Mononuclear cell (primary cell): ENCODE data around the gene HSFX2. TPM values are rescaled to one million over a fixed set of nuclear protein-coding genes. Genes with fewer than 3 reads are reported as not detected.
"Not testable (repeated sequence)": the region's sequence is repeated elsewhere in the genome, so short reads cannot be mapped to it uniquely, and the experiment has no call there.

Experiments
- H3K27me3 ChIP-seq: 2 replicates; pipeline ENCODE4 v1.6.0; 2011; ENCODE audit warnings: low read length, control low read depth; ENCODE audit not compliant: insufficient read depth
- H3K4me1 ChIP-seq: 2 replicates; pipeline ENCODE4 v1.5.1; 2011; ENCODE audit warnings: mild to moderate bottlenecking, low read length, control low read depth; ENCODE audit not compliant: insufficient read depth
- H3K4me3 ChIP-seq: 2 replicates; pipeline ENCODE4 v1.5.1; 2011; ENCODE audit warnings: mild to moderate bottlenecking, low read length, moderate library complexity
- H3K9me3 ChIP-seq: 2 replicates; pipeline ENCODE4 v1.5.1; 2011; ENCODE audit warnings: low read depth, mild to moderate bottlenecking, control low read depth, low read length
- total RNA-seq: library from RNA; depleted of rRNA; stranded (reverse); fragments of >200 nt; gene quantifications from one replicate; pipeline ENCODE4 v1.2.3, GENCODE V29; 2012

Gene HSFX2
- 0.21 TPM for total RNA-seq

GRCh38 chrX:149595214-149595613, at the start of gene HSFX2:
TSS of gene HSFX2 (minus strand) at chrX:149595314. CDS start at chrX:149594700, 614 bp downstream.
- H3K4me3 ChIP-seq, H3K9me3 ChIP-seq, H3K4me1 ChIP-seq, H3K27me3 ChIP-seq: not testable (repeated sequence)

- Histone ChIP-seq H3K4me3 (no peak overlapping the region), H3K4me1 (no peaks in the 10 kb centered on the region), H3K9me3 (no peaks in the 10 kb centered on the region), H3K27me3 (no peaks in the 10 kb centered on the region)
Measured at GRCh38 chrX:149643496-149643895, 48.4 kb upstream of the HSFX2 start.

GRCh38 chrX:149641835-149642234, 46.7 kb upstream of the HSFX2 start:
- no peaks in the 10 kb centered on the region for H3K9me3 ChIP-seq
- no peaks in the 10 kb centered on the region for H3K4me1 ChIP-seq
- H3K4me3 ChIP-seq, result no peak overlapping the region
- no peaks in the 10 kb centered on the region for H3K27me3 ChIP-seq

GRCh38 chrX:149641432-149641831, 46.3 kb upstream of the HSFX2 start:
- Histone ChIP-seq H3K4me3 (no peak overlapping the region), H3K4me1 (no peaks in the 10 kb centered on the region), H3K9me3 (no peaks in the 10 kb centered on the region), H3K27me3 (no peaks in the 10 kb centered on the region)

- no peaks in the 10 kb centered on the region for H3K9me3 ChIP-seq
Measured at GRCh38 chrX:149639568-149639967, 44.5 kb upstream of the HSFX2 start.

GRCh38 chrX:149638860-149639259, 43.7 kb upstream of the HSFX2 start:
- Histone ChIP-seq H3K4me3 (no peak overlapping the region), H3K4me1 (no peaks in the 10 kb centered on the region), H3K9me3 (no peaks in the 10 kb centered on the region), H3K27me3 (no peaks in the 10 kb centered on the region)

More at GRCh38 chrX:149639568-149639967, 44.5 kb upstream of the HSFX2 start:
- Histone ChIP-seq H3K4me1 (no peaks in the 10 kb centered on the region), H3K4me3 (no peak overlapping the region), H3K27me3 (no peaks in the 10 kb centered on the region)

GRCh38 chrX:149633511-149633910, 38.4 kb upstream of the HSFX2 start:
- no peak overlapping the region for H3K4me3 ChIP-seq
- no peaks in the 10 kb centered on the region for H3K9me3 ChIP-seq
- no peaks in the 10 kb centered on the region for H3K27me3 ChIP-seq
- H3K4me1 ChIP-seq, result peaks cover 16% of the 10 kb centered on the region

- no peaks in the 10 kb centered on the region for H3K27me3 ChIP-seq
- no peaks in the 10 kb centered on the region for H3K9me3 ChIP-seq
- peaks cover 16% of the 10 kb centered on the region for H3K4me1 ChIP-seq
- H3K4me3 ChIP-seq, result peak within 1 kb of the TSS; percentile 56
Measured at GRCh38 chrX:149631234-149632165, 36.4 kb upstream of the HSFX2 start, which contains the start of gene TMEM185A. TSS of gene TMEM185A (minus strand) at chrX:149631792. CDS start at chrX:149631580, 212 bp downstream.

- Histone ChIP-seq H3K4me3 (peak overlapping the region; percentile 56), H3K4me1 (peaks cover 16% of the 10 kb centered on the region), H3K9me3 (no peaks in the 10 kb centered on the region), H3K27me3 (no peaks in the 10 kb centered on the region)
Measured at GRCh38 chrX:149630681-149631233, 35.6 kb upstream of the HSFX2 start.

GRCh38 chrX:149629730-149630387, 34.7 kb upstream of the HSFX2 start:
- Histone ChIP-seq H3K4me1 (peaks cover 16% of the 10 kb centered on the region), H3K4me3 (no peak overlapping the region), H3K27me3 (no peaks in the 10 kb centered on the region), H3K9me3 (no peaks in the 10 kb centered on the region)

GRCh38 chrX:149628768-149629167, 33.7 kb upstream of the HSFX2 start:
- Histone ChIP-seq H3K4me1 (peaks cover 16% of the 10 kb centered on the region), H3K9me3 (no peaks in the 10 kb centered on the region), H3K27me3 (no peaks in the 10 kb centered on the region), H3K4me3 (no peak overlapping the region)

GRCh38 chrX:149628280-149628679, 33.2 kb upstream of the HSFX2 start:
- Histone ChIP-seq H3K4me3 (no peak overlapping the region), H3K4me1 (peaks cover 16% of the 10 kb centered on the region), H3K9me3 (no peaks in the 10 kb centered on the region), H3K27me3 (no peaks in the 10 kb centered on the region)

GRCh38 chrX:149626829-149627228, 31.7 kb upstream of the HSFX2 start:
- H3K4me3 ChIP-seq, H3K9me3 ChIP-seq, H3K27me3 ChIP-seq: not testable (repeated sequence)
- peaks cover 13% of the 10 kb centered on the region for H3K4me1 ChIP-seq

GRCh38 chrX:149619662-149620061, 24.5 kb upstream of the HSFX2 start:
- H3K9me3 ChIP-seq, H3K4me3 ChIP-seq, H3K27me3 ChIP-seq, H3K4me1 ChIP-seq: not testable (repeated sequence)

GRCh38 chrX:149618871-149619270, 23.8 kb upstream of the HSFX2 start:
- Histone ChIP-seq H3K4me1 (no peaks in the 10 kb centered on the region), H3K9me3 (no peaks in the 10 kb centered on the region), H3K4me3 (no peak overlapping the region), H3K27me3 (no peaks in the 10 kb centered on the region)
